K562 (cell line): ENCODE results near the gene IGSF3. TPM values are rescaled to one million over a fixed set of nuclear protein-coding genes. Genes with fewer than 3 reads are reported as not detected.

Experiments used
- ATF7 ChIP-seq: fragments of 450-650 bp; IDR thresholded peaks from 2 replicates; pipeline ENCODE4 v1.7.1; 2014; ENCODE audit warnings: mild to moderate bottlenecking, moderate library complexity
- BACH1 ChIP-seq: fragments of 200-800 bp; sonication (Bioruptor generic); IDR thresholded peaks from 2 replicates; pipeline ENCODE4 v1.6.1; 2016; ENCODE audit warnings: missing genetic modification characterization, missing compliant biosample characterization
- BHLHE40 ChIP-seq: IDR thresholded peaks from 2 replicates; pipeline ENCODE4 v1.6.1; 2011; ENCODE audit warnings: low read length, improper control_type of control experiment
- CBFA2T2 ChIP-seq: fragments of 450-650 bp; conservative IDR thresholded peaks from 2 replicates; pipeline ENCODE4 v1.6.1; 2017; ENCODE audit warnings: mild to moderate bottlenecking
- CBFA2T3 ChIP-seq: fragments of 450-650 bp; IDR thresholded peaks from 2 replicates; pipeline ENCODE4 v1.6.1; 2017
- CEBPG ChIP-seq, 3 experiments: fragments of 200-800 bp in 1 of 3; sonication (Bioruptor generic) in 1 of 3; sonication (generic) in 1 of 3; formaldehyde crosslinking in 1 of 3; IDR thresholded peaks in 2 of 3; conservative IDR thresholded peaks in 1 of 3; 2 replicates each; pipeline versions ENCODE4 v1.6.1 to v1.8.0; 2016 to 2022; ENCODE audit warnings: missing compliant biosample characterization in 2 of 3, missing genetic modification characterization in 2 of 3, mild to moderate bottlenecking in 1 of 3, missing genetic modification reagents in 1 of 3
- DACH1 ChIP-seq: fragments of 450-650 bp; IDR thresholded peaks from 2 replicates; pipeline ENCODE4 v1.6.1; 2018; ENCODE audit not compliant: partially characterized antibody
- DNMT1 ChIP-seq: fragments of 450-650 bp; IDR thresholded peaks from 2 replicates; pipeline ENCODE4 v1.6.1; 2016; ENCODE audit warnings: antibody characterized with exemption, mild to moderate bottlenecking
- FIP1L1 ChIP-seq: fragments of 200-400 bp; formaldehyde crosslinking; IDR thresholded peaks from 2 replicates; pipeline ENCODE4 v1.6.1; 2018; ENCODE audit warnings: mild to moderate bottlenecking, low read depth, low read length; ENCODE audit not compliant: poor library complexity, severe bottlenecking
- HDGF ChIP-seq: fragments of 450-650 bp; IDR thresholded peaks from 2 replicates; pipeline ENCODE4 v1.6.1; 2016
- HMGN3 ChIP-seq: IDR thresholded peaks from 2 replicates; pipeline ENCODE4 v1.6.1; 2011; ENCODE audit warnings: borderline replicate concordance, low read depth, mild to moderate bottlenecking, mixed read lengths, low read length; ENCODE audit not compliant: insufficient read length; ENCODE audit errors: extremely low read depth
- HNRNPL ChIP-seq: fragments of 200-400 bp; formaldehyde crosslinking; IDR thresholded peaks from 2 replicates; pipeline ENCODE4 v1.6.1; 2017; ENCODE audit warnings: low read depth, mild to moderate bottlenecking, low read length
- ILK ChIP-seq: fragments of 450-650 bp; IDR thresholded peaks from 2 replicates; pipeline ENCODE4 v1.6.1; 2016; ENCODE audit warnings: missing genetic modification characterization, low read depth, mild to moderate bottlenecking, missing compliant biosample characterization, moderate library complexity, borderline replicate concordance
- MEIS2 ChIP-seq: fragments of 450-650 bp; IDR thresholded peaks from 2 replicates; pipeline ENCODE4 v1.6.1; 2014; ENCODE audit warnings: mild to moderate bottlenecking; ENCODE audit not compliant: partially characterized antibody
- POLR2G ChIP-seq: fragments of 200-400 bp; formaldehyde crosslinking; IDR thresholded peaks from 2 replicates; pipeline ENCODE4 v1.6.1; 2017; ENCODE audit warnings: low read depth, mild to moderate bottlenecking, antibody characterized with exemption, low read length, moderate library complexity
- SAFB ChIP-seq: fragments of 200-400 bp; formaldehyde crosslinking; IDR thresholded peaks from 2 replicates; pipeline ENCODE4 v1.6.1; 2017; ENCODE audit warnings: low read depth, low read length, borderline replicate concordance
- XRCC3 ChIP-seq: fragments of 450-650 bp; IDR thresholded peaks from 2 replicates; pipeline ENCODE4 v1.6.1; 2017; ENCODE audit warnings: mild to moderate bottlenecking, moderate library complexity
- YBX1 ChIP-seq: fragments of 450-650 bp; IDR thresholded peaks from 2 replicates; pipeline ENCODE4 v1.7.1; 2016; ENCODE audit warnings: mild to moderate bottlenecking
- ZBTB8A ChIP-seq: fragments of 450-650 bp; IDR thresholded peaks from 2 replicates; pipeline ENCODE4 v1.6.1; 2018; ENCODE audit warnings: mild to moderate bottlenecking, moderate library complexity; ENCODE audit not compliant: partially characterized antibody
- ZC3H11A ChIP-seq: IDR thresholded peaks from 2 replicates; pipeline ENCODE4 v1.6.1; 2012; ENCODE audit warnings: low read depth, low read length, improper control_type of control experiment
- polyA plus RNA-seq, 8 experiments: library from polyadenylated mRNA; depleted of rRNA in 4 of 8; stranded (reverse) in 5 of 8; unstranded in 3 of 8; fragments of >200 nt; fragmentation: Nextera tagmentation in 2 of 8; fragmentation: Illumina TruSeq in 1 of 8; extraction: Ambion mirVana in 2 of 8; extraction: Trizol in 1 of 8; gene quantifications; 2 replicates each; pipeline versions ENCODE4 v1.2.1 to v1.2.3, GENCODE V29; 2011 to 2014; ENCODE audit warnings: inconsistent platforms in 1 of 8, missing spikeins in 1 of 8
- total RNA-seq, 7 experiments: library from RNA; depleted of rRNA in 6 of 7; stranded (reverse); fragments of >200 nt in 6 of 7; fragmentation: Illumina TruSeq in 2 of 7; extraction: Trizol in 2 of 7; gene quantifications; 2 replicates each; pipeline versions ENCODE4 v1.2.1 to v1.2.3, GENCODE V29; 2011 to 2021; ENCODE audit warnings: low replicate concordance in 1 of 7
- TF ChIP-seq, protein P1 (sequence below), 2 experiments: fragments of 450-650 bp; IDR thresholded peaks; 2 replicates each; pipeline ENCODE4 v1.6.1; 2016
- TF ChIP-seq, protein P2 (sequence below): sonication (generic); formaldehyde crosslinking; IDR thresholded peaks from 2 replicates; pipeline ENCODE4 v1.8.1; 2022; ENCODE audit warnings: missing genetic modification reagents
- TF ChIP-seq, protein P3 (sequence below): fragments of 450-650 bp; IDR thresholded peaks from 2 replicates; pipeline ENCODE4 v1.6.1; 2018; ENCODE audit not compliant: partially characterized antibody

The IGSF3 gene
- total and polyA plus RNA-seq, 9 of the 15 experiments (the other 6 are each of a cell fraction or from before 2014, with no cell fraction given): 1.1 to 15.0 (median 8.3) TPM

DNA sequence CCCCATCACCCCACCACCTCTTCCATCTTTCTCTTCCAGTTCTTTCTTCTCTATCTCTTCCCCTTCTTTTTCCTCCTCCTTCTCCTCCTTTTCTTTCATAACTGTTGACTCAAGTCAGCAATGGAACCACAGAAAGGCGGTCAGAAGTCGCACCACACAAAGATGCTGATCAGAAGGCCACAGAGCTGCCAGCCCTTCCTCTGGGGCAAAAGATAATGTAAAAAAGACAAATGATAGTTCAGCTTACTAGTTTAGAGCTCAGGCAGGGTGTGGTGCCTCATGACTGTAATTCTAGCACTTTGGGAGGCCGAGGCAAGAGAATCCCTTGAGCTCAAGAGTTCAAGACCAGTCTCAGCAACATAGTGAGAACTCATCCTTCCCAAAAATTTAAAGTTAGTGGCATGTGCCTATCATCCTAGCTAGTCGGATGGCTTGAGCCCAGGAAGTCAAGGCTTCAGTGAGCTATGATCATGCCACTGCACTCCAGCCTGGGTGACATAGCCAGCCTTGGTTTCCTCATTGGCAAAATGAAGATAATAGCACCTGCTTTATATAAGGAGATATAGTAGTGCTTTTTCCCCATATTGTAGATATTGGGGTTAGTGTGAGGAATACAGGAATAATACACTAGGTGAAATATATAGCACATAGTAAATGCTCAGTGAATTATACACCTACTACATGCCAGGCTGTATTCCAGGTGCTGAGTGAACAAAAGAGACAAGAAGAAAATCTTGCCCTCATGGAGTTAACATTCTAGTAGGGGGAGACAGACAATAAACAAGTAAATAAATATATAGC, 12.5 kb upstream of the IGSF3 start (continued):
- TF ChIP-seq, protein P1, sequence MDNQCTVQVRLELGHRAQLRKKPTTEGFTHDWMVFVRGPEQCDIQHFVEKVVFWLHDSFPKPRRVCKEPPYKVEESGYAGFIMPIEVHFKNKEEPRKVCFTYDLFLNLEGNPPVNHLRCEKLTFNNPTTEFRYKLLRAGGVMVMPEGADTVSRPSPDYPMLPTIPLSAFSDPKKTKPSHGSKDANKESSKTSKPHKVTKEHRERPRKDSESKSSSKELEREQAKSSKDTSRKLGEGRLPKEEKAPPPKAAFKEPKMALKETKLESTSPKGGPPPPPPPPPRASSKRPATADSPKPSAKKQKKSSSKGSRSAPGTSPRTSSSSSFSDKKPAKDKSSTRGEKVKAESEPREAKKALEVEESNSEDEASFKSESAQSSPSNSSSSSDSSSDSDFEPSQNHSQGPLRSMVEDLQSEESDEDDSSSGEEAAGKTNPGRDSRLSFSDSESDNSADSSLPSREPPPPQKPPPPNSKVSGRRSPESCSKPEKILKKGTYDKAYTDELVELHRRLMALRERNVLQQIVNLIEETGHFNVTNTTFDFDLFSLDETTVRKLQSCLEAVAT (IDR thresholded peaks at IDR 0.05): 0 out of 4 replicates have a peak, but pooled peaks of 1 of the 2 experiments have one; percentile 24
- TF ChIP-seq, protein P2, sequence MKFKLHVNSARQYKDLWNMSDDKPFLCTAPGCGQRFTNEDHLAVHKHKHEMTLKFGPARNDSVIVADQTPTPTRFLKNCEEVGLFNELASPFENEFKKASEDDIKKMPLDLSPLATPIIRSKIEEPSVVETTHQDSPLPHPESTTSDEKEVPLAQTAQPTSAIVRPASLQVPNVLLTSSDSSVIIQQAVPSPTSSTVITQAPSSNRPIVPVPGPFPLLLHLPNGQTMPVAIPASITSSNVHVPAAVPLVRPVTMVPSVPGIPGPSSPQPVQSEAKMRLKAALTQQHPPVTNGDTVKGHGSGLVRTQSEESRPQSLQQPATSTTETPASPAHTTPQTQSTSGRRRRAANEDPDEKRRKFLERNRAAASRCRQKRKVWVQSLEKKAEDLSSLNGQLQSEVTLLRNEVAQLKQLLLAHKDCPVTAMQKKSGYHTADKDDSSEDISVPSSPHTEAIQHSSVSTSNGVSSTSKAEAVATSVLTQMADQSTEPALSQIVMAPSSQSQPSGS (CRISPR knock-in tag): no peak
- TF ChIP-seq MEIS2 (peak; percentile 80), XRCC3 (no peak), CBFA2T2 (peak; percentile 83), POLR2G (no peak), ATF7 (no peak), HMGN3 (no peak), YBX1 (no peak), CBFA2T3 (peak; percentile 91), BACH1 (tag) (no peak; the same call in 1 of the 2 replicates), ILK (tag) (no peak), CEBPG (CRISPR knock-in tag; IDR thresholded peaks at IDR 0.05) (no peak), CEBPG (tag; conservative IDR thresholded peaks at IDR 0.05 in 1 of 2, IDR thresholded peaks at IDR 0.05 in 1 of 2) (no peak), FIP1L1 (no peak), ZC3H11A (no peak), HDGF (0 out of 2 replicates have a peak, but pooled peaks have one; percentile 26), BHLHE40 (0 out of 2 replicates have a peak, but pooled peaks have one; percentile 6), DACH1 (no peak), HNRNPL (no peak), SAFB (no peak), ZBTB8A (no peak), DNMT1 (no peak)
- TF ChIP-seq, protein P3, sequence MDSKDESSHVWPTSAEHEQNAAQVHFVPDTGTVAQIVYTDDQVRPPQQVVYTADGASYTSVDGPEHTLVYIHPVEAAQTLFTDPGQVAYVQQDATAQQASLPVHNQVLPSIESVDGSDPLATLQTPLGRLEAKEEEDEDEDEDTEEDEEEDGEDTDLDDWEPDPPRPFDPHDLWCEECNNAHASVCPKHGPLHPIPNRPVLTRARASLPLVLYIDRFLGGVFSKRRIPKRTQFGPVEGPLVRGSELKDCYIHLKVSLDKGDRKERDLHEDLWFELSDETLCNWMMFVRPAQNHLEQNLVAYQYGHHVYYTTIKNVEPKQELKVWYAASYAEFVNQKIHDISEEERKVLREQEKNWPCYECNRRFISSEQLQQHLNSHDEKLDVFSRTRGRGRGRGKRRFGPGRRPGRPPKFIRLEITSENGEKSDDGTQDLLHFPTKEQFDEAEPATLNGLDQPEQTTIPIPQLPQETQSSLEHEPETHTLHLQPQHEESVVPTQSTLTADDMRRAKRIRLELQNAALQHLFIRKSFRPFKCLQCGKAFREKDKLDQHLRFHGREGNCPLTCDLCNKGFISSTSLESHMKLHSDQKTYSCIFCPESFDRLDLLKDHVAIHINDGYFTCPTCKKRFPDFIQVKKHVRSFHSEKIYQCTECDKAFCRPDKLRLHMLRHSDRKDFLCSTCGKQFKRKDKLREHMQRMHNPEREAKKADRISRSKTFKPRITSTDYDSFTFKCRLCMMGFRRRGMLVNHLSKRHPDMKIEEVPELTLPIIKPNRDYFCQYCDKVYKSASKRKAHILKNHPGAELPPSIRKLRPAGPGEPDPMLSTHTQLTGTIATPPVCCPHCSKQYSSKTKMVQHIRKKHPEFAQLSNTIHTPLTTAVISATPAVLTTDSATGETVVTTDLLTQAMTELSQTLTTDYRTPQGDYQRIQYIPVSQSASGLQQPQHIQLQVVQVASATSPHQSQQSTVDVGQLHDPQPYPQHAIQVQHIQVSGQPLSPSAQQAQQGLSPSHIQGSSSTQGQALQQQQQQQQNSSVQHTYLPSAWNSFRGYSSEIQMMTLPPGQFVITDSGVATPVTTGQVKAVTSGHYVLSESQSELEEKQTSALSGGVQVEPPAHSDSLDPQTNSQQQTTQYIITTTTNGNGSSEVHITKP: peak; percentile 6
